ENCODE measurements around the gene ITGA5. TPM values are rescaled to one million over a fixed set of nuclear protein-coding genes. Genes with fewer than 3 reads are reported as not detected.
A peak's percentile ranks its signal among the peaks of the same experiment; 100 is the strongest.

ITGA5 gene
- total and polyA plus RNA-seq, 2 of the 13 experiments (the other 11 are each of a cell fraction or from before 2014, with no cell fraction given) = 0.20 to 0.40 TPM

DNA sequence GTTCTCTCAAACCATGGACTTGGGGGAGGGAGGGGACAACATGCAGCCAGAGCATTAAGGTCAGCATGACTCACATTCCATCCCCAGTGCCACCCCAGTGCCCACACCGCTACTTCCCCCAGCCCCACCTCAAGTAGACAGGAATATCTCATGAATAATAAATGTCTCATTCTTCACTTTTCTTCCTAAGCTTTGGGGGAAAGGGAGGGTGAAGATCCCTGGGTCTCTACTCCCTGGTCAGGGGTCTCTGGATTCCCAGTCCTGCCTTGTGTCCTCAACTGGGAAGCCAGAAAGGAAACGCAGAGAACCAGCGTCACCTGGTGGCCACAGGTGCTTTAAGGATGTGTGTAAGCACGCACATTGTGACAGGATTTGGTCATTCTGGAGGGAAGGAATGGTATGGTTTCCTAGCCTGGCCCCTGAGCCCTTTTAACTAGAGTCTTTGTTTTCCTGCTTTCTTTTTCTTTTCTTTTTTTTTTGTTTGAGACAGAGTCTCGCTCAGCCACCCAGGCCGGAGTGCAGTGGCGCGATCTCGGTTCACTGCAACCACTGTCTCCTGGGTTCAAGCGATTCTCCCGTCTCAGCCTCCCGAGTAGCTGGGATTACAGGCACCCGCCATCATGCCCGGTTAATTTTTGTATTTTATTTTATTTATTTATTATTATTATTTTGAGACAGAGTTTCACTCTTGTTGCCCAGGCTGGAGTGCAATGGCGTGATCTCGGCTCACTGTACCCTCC, 58.2 kb downstream of the ITGA5 start (continued):
- TF ChIP-seq PLSCR1 (CRISPR knock-in tag; IDR thresholded peaks at IDR 0.05; ENCODE audit: borderline replicate concordance) (no peak), TARDBP (CRISPR knock-in tag; IDR thresholded peaks at IDR 0.05) (peak; percentile 47; the same call in 1 of the 2 replicates), ZGPAT (CRISPR knock-in tag; IDR thresholded peaks at IDR 0.05) (peak; percentile 53; the same call in 1 of the 2 replicates), SPEN (CRISPR knock-in tag; IDR thresholded peaks at IDR 0.05; ENCODE audit: low read depth) (no peak), XRCC5 (optimal IDR thresholded peaks at IDR 0.05; ENCODE audit: low read length) (peak; percentile 29), NAIF1 (CRISPR knock-in tag; IDR thresholded peaks at IDR 0.05; ENCODE audit: borderline replicate concordance) (no peak), ZNF839 (CRISPR knock-in tag; IDR thresholded peaks at IDR 0.05; ENCODE audit: borderline replicate concordance) (no peak), JUNB (CRISPR knock-in tag; IDR thresholded peaks at IDR 0.05; ENCODE audit: borderline replicate concordance) (no peak), ZNF782 (CRISPR knock-in tag; IDR thresholded peaks at IDR 0.05; ENCODE audit: borderline replicate concordance) (peak; percentile 45; the same call in 1 of the 2 replicates), FOXM1 (CRISPR knock-in tag; IDR thresholded peaks at IDR 0.05) (no peak), MAZ (IDR thresholded peaks at IDR 0.05; ENCODE audit: borderline replicate concordance, low read depth, low read length) (no peak; the same call in 1 of the 2 replicates), MAZ (CRISPR knock-in tag; IDR thresholded peaks at IDR 0.05; ENCODE audit: low read depth) (no peak), MED13 (CRISPR knock-in tag; IDR thresholded peaks at IDR 0.05) (no peak), MXD4 (CRISPR knock-in tag; IDR thresholded peaks at IDR 0.05) (no peak), DMAP1 (CRISPR knock-in tag; IDR thresholded peaks at IDR 0.05) (no peak), DNMT1 (CRISPR knock-in tag; IDR thresholded peaks at IDR 0.05) (no peak), CCAR2 (optimal IDR thresholded peaks at IDR 0.05; ENCODE audit: low read depth, low read length) (no peak), GTF2F1 (IDR thresholded peaks at IDR 0.05; ENCODE audit: low read length) (no peak), KMT2B (CRISPR knock-in tag; IDR thresholded peaks at IDR 0.05) (no peak), MTF1 (CRISPR knock-in tag; IDR thresholded peaks at IDR 0.05) (no peak), JUN (CRISPR knock-in tag; IDR thresholded peaks at IDR 0.05) (no peak), ZNF484 (CRISPR knock-in tag; IDR thresholded peaks at IDR 0.05; ENCODE audit: borderline replicate concordance, low read depth) (no peak), TP53 (CRISPR knock-in tag; conservative IDR thresholded peaks at IDR 0.05) (no peak)
- TF ChIP-seq, protein P1, sequence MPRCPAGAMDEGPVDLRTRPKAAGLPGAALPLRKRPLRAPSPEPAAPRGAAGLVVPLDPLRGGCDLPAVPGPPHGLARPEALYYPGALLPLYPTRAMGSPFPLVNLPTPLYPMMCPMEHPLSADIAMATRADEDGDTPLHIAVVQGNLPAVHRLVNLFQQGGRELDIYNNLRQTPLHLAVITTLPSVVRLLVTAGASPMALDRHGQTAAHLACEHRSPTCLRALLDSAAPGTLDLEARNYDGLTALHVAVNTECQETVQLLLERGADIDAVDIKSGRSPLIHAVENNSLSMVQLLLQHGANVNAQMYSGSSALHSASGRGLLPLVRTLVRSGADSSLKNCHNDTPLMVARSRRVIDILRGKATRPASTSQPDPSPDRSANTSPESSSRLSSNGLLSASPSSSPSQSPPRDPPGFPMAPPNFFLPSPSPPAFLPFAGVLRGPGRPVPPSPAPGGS (CRISPR knock-in tag; IDR thresholded peaks at IDR 0.05) = no peak
- TF ChIP-seq, protein P2, sequence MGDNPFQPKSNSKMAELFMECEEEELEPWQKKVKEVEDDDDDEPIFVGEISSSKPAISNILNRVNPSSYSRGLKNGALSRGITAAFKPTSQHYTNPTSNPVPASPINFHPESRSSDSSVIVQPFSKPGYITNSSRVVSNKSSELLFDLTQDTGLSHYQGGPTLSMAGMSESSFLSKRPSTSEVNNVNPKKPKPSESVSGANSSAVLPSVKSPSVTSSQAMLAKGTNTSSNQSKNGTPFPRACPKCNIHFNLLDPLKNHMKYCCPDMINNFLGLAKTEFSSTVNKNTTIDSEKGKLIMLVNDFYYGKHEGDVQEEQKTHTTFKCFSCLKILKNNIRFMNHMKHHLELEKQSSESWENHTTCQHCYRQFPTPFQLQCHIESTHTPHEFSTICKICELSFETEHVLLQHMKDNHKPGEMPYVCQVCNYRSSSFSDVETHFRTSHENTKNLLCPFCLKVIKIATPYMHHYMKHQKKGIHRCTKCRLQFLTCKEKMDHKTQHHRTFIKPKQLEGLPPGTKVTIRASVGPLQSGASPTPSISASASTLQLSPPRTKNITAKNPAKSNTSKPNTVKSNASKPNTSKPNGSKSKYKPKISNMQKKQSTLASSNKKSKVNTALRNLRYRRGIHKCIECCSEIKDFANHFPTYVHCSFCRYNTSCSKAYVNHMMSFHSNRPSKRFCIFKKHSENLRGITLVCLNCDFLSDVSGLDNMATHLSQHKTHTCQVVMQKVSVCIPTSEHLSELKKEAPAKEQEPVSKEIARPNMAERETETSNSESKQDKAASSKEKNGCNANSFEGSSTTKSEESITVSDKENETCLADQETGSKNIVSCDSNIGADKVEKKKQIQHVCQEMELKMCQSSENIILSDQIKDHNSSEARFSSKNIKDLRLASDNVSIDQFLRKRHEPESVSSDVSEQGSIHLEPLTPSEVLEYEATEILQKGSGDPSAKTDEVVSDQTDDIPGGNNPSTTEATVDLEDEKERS (CRISPR knock-in tag; IDR thresholded peaks at IDR 0.05) = no peak
